OCI-LY7 (cell line): ENCODE results near the gene C19orf81. TPM values are rescaled to one million over a fixed set of nuclear protein-coding genes. Genes with fewer than 3 reads are reported as not detected.
"Not testable (repeated sequence)": the region's sequence is repeated elsewhere in the genome, so short reads cannot be mapped to it uniquely, and the experiment has no call there.

Source experiments
- BruUV-seq: library from RNA; stranded (reverse); fragments of 400-500 nt; replicated peaks from 2 replicates; lab custom pipeline; 2021; lab: Mats Ljungman, UMichigan
- CTCF ChIA-PET: fragments of 300-600 bp; sonication (Branson Sonifier 250); formaldehyde crosslinking; loops from one replicate; lab custom pipeline; 2022; ENCODE audit warnings: antibody characterized with exemption; ENCODE audit not compliant: unreplicated experiment; lab: Charles Lee
- POLR2A ChIA-PET: fragments of 300-600 bp; sonication (Branson Sonifier 250); formaldehyde crosslinking; loops from one replicate; lab custom pipeline; 2022; ENCODE audit warnings: antibody characterized with exemption; lab: Charles Lee
- DNase-seq: peaks from one replicate; pipeline ENCODE4 v3.0.0-alpha.2; 2015; ENCODE audit warnings: low spot score
- H2AFZ ChIP-seq: fragments of 200-600 bp; sonication (generic), shearing (Covaris generic); 2 replicates; pipeline ENCODE4 v1.6.1; 2014; ENCODE audit warnings: mild to moderate bottlenecking, antibody characterized with exemption, low read length, moderate library complexity
- H3K27ac ChIP-seq: fragments of 200-600 bp; sonication (generic); 2 replicates; pipeline ENCODE4 v1.5.1; 2014; ENCODE audit warnings: mixed run types, low read depth, mild to moderate bottlenecking, moderate library complexity, low read length, inconsistent platforms; ENCODE audit not compliant: poor library complexity, severe bottlenecking
- H3K36me3 ChIP-seq: fragments of 200-600 bp; sonication (generic); 2 replicates; pipeline ENCODE4 v1.6.1; 2014; ENCODE audit warnings: mild to moderate bottlenecking, antibody characterized with exemption, low read length, moderate library complexity, mixed read lengths; ENCODE audit not compliant: insufficient read depth
- H3K4me1 ChIP-seq: fragments of 200-600 bp; sonication (generic); 2 replicates; pipeline ENCODE4 v1.5.1; 2014; ENCODE audit warnings: mild to moderate bottlenecking, low read length; ENCODE audit not compliant: insufficient read depth, poor library complexity, severe bottlenecking
- H3K4me2 ChIP-seq: fragments of 200-600 bp; sonication (generic); 2 replicates; pipeline ENCODE4 v1.6.1; 2014; ENCODE audit warnings: mild to moderate bottlenecking, low read length
- H3K4me3 ChIP-seq: fragments of 200-600 bp; sonication (generic); 2 replicates; pipeline ENCODE4 v1.5.1; 2014; ENCODE audit warnings: mild to moderate bottlenecking, low read depth, low read length; ENCODE audit not compliant: poor library complexity, severe bottlenecking
- H3K79me2 ChIP-seq: fragments of 200-600 bp; sonication (generic); 2 replicates; pipeline ENCODE4 v1.6.1; 2016; ENCODE audit warnings: low read depth, mild to moderate bottlenecking, low read length, moderate library complexity, mixed read lengths; ENCODE audit not compliant: insufficient read depth
- H3K9me2 ChIP-seq: fragments of 200-600 bp; sonication (generic); 2 replicates; pipeline ENCODE4 v1.6.1; 2016; ENCODE audit warnings: mild to moderate bottlenecking, low read length, mixed read lengths; ENCODE audit not compliant: insufficient read depth
- H3K9me3 ChIP-seq: fragments of 200-600 bp; sonication (generic); 2 replicates; pipeline ENCODE4 v1.6.1; 2014; ENCODE audit warnings: mild to moderate bottlenecking, mixed run types, low read length, mixed read lengths
- H4K20me1 ChIP-seq: fragments of 200-600 bp; sonication (generic); 2 replicates; pipeline ENCODE4 v1.6.1; 2014; ENCODE audit warnings: mild to moderate bottlenecking, antibody characterized with exemption, low read length, moderate library complexity, mixed read lengths; ENCODE audit not compliant: insufficient read depth
- EZH2phosphoT487 ChIP-seq: fragments of 200-600 bp; sonication (generic); IDR thresholded peaks from 2 replicates; pipeline ENCODE4 v1.6.1; 2018; ENCODE audit warnings: low read depth, borderline replicate concordance, mild to moderate bottlenecking, mixed run types, antibody characterized with exemption, low read length, moderate library complexity, mixed read lengths
- intact Hi-C: fragments of 100-400 bp; cut with micrococcal nuclease; formaldehyde crosslinking; loops from one replicate; pipeline ENCODE4 v1.10.0; 2022; ENCODE audit not compliant: unreplicated experiment
- total RNA-seq, 2 experiments: library from RNA; depleted of rRNA in 1 of 2; stranded (reverse); fragments of >200 nt in 1 of 2; shearing (Covaris generic) in 1 of 2; gene quantifications; 2 replicates each; pipeline ENCODE4 v1.2.3, GENCODE V29; 2014 to 2022
- TF ChIP-seq, protein P1 (sequence below): fragments of 200-600 bp; sonication (generic); conservative IDR thresholded peaks from 2 replicates; pipeline ENCODE4 v1.5.1; 2014; ENCODE audit warnings: mild to moderate bottlenecking, antibody characterized with exemption, low read length, moderate library complexity, mixed read lengths

The C19orf81 gene
- total RNA-seq, 2 experiments from 2014 or later, result 11.4 to 20.0 TPM

- Histone ChIP-seq H3K79me2 (no peaks in the 10 kb centered on the region), H3K9me3 (no peaks in the 10 kb centered on the region), H2AFZ (no peak overlapping the region), H3K9me2 (no peaks in the 10 kb centered on the region), H4K20me1 (no peaks in the 10 kb centered on the region), H3K4me1 (no peaks in the 10 kb centered on the region), H3K27ac (no peak overlapping the region), H3K4me2 (no peak overlapping the region), H3K36me3 (no peaks in the 10 kb centered on the region), H3K4me3 (no peak overlapping the region)
- peak; percentile 74 for DNase-seq
- POLR2A ChIA-PET, result interaction anchor here (0.6 kb wide), 2 partner anchors 140 to 409 kb away, joined by 3 to 4 read pairs; no protein-coding TSS in a partner anchor
- intact Hi-C loops, result loop anchor here (1.0 to 5.0 kb wide), 3 partner anchors 51 to 174 kb away; no protein-coding TSS in a partner anchor
- CTCF ChIA-PET, result no interaction called here
- TF ChIP-seq EZH2phosphoT487, result no peak
- TF ChIP-seq, protein P1, sequence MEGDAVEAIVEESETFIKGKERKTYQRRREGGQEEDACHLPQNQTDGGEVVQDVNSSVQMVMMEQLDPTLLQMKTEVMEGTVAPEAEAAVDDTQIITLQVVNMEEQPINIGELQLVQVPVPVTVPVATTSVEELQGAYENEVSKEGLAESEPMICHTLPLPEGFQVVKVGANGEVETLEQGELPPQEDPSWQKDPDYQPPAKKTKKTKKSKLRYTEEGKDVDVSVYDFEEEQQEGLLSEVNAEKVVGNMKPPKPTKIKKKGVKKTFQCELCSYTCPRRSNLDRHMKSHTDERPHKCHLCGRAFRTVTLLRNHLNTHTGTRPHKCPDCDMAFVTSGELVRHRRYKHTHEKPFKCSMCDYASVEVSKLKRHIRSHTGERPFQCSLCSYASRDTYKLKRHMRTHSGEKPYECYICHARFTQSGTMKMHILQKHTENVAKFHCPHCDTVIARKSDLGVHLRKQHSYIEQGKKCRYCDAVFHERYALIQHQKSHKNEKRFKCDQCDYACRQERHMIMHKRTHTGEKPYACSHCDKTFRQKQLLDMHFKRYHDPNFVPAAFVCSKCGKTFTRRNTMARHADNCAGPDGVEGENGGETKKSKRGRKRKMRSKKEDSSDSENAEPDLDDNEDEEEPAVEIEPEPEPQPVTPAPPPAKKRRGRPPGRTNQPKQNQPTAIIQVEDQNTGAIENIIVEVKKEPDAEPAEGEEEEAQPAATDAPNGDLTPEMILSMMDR, result peak; percentile 76
- BruUV-seq, result no TSS peak
Measured at GRCh38 chr19:50607874-50608785, 41.1 kb upstream of the C19orf81 start.

DNA sequence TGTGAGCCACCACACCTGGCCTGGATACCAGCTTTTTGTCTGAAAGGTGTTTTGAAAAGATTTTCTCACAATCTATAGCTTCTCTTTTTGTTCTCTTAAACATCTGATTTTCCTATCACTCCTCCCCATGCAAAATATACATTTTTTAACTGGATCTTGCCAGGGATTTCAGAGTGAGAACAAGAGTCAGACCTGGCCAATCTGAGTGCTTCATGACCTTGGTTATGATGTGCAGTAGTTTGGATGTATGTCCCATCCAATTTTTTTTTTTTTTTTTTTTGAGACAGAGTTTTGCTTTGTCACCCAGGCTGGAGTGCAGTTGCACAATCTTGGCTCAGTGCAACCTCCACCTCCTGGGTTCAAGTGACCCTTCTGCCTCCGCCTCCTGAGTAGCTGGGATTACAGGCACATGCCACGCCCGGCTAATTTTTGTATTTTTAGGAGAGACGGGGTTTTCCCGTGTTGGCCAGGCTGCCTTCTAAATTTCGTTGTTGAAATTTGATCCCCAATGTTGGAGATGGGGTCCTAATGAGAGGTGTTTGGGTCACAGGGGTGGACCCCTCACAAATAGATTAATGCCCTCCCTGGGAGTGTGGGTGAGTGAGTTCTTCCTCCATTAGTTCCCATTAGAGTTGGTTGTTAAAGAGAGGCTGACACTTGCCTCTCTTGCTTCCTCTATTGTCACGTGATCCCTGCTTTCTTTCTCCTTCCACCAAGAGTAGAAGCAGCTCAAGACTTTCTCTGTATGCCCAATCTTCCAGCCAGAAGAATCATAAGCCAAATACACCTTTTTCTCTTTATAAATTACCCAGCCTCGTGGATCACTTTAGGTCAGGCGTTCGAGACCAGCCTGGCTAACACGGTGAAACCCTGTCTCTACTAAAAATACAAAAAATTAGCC lies 36.5 kb upstream of the C19orf81 start:
- H4K20me1 ChIP-seq, intact Hi-C loops, H3K4me1 ChIP-seq, POLR2A ChIA-PET, H3K79me2 ChIP-seq, H3K36me3 ChIP-seq, H3K9me2 ChIP-seq, H3K27ac ChIP-seq, CTCF ChIA-PET, H3K4me2 ChIP-seq, H2AFZ ChIP-seq, BruUV-seq, DNase-seq, H3K9me3 ChIP-seq, H3K4me3 ChIP-seq: not testable (repeated sequence)

DNA sequence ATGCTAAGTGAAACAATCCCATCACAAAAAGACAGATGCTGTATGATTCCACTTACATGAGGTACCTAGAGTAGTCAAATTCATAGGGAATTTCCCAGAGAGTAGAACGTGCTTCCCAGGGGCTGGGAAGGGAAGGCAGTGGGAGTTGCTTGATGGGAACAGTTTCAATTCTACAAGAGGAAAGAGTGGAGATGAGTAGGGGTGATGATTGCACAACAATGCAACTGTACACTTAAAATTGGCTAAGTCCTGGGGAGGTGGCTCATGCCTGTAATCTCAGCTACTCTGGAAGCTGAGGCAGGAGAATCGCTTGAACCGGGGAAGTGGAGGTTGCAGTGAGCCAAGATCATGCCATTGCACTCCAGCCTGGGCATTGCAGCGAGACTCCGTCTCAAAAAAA lies 30.9 kb upstream of the C19orf81 start:
- DNase-seq, CTCF ChIA-PET, H4K20me1 ChIP-seq, H3K4me2 ChIP-seq, H3K36me3 ChIP-seq, H3K27ac ChIP-seq, BruUV-seq, H3K4me1 ChIP-seq, intact Hi-C loops, H2AFZ ChIP-seq, POLR2A ChIA-PET, H3K4me3 ChIP-seq, H3K9me2 ChIP-seq, H3K9me3 ChIP-seq, H3K79me2 ChIP-seq: not testable (repeated sequence)

DNA sequence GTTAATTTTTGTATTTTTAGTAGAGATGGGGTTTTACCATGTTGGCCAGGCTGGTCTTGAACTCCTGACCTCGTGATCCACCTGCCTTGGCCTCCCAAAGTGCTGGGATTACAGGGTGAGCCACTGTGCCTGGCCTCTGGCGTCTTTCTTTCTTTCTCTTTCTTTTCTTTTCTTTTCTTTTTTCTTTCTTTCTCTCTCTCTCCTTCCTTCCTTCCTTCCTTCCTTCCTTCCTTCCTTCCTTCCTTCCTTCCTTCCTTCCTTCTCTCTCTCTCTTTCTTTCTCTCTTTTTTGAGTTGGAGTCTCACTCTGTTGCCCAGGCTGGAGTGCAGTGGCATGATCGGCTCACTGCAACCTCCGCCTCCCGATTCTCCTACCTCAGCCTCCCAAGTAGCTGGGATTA lies 30.1 kb upstream of the C19orf81 start:
- H2AFZ ChIP-seq, POLR2A ChIA-PET: not testable (repeated sequence)

DNA sequence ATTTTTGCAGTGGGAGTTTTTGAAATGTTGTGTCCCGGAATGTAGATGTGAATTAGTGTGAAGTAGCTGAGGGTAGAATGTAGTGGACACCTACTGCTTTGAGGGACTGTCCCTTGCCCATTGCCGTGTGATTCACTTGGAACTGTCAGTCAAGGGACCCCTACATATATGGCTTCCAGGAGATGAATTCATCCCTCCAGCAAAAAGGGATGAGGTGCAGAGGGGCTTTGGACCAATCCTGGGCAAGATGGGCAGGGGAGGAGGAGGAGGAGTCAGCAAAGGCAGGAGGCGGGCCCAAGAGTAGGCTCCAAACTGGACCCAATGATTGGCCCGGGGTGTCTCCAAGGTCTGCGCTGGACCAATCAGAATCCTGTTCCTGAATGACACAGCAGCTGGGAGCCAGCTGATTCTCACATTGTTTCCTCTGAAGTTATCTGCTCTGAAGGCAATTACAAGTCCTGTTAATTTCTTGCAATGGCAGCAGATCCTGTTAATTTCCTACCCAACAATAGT lies 28.8 kb upstream of the C19orf81 start:
- H3K9me3 ChIP-seq, H3K4me1 ChIP-seq, H2AFZ ChIP-seq, H3K36me3 ChIP-seq, H3K4me2 ChIP-seq, intact Hi-C loops, BruUV-seq, POLR2A ChIA-PET, H3K4me3 ChIP-seq, H4K20me1 ChIP-seq, H3K79me2 ChIP-seq, H3K27ac ChIP-seq, CTCF ChIA-PET, H3K9me2 ChIP-seq, DNase-seq: not testable (repeated sequence)

More for the DNA sequence above, 30.1 kb upstream of the C19orf81 start:
- H3K4me2 ChIP-seq, H3K9me3 ChIP-seq, H3K27ac ChIP-seq, H4K20me1 ChIP-seq, H3K9me2 ChIP-seq, H3K4me1 ChIP-seq, H3K4me3 ChIP-seq, H3K36me3 ChIP-seq, BruUV-seq, intact Hi-C loops, DNase-seq, H3K79me2 ChIP-seq, CTCF ChIA-PET: not testable (repeated sequence)
